K562 (cell line): Measurements from ENCODE around the gene GNB5. TPM values are rescaled to one million over a fixed set of nuclear protein-coding genes. Genes with fewer than 3 reads are reported as not detected.

Experiments used
- ATAC-seq: fragments of 200-7000 bp; cut with Tn5 transposase; 3 replicates; pipeline ENCODE4 v1.9.1; 2020; ENCODE audit warnings: moderate library complexity
- BruUV-seq: library from RNA; stranded (reverse); fragments of 400-500 nt; replicated peaks from 2 replicates; lab custom pipeline; 2021; lab: Mats Ljungman, UMichigan
- CTCF ChIA-PET: fragments of 300-600 bp; formaldehyde crosslinking; extraction: SDS; loops from one replicate; lab custom pipeline; 2021; ENCODE audit warnings: low intra/inter-chr PET ratio; lab: Yijun Ruan, JAX
- POLR2A ChIA-PET: fragments of 300-600, 350-650 bp; sonication (Branson Sonifier 250); formaldehyde crosslinking; extraction: SDS; loops from one replicate; lab custom pipeline; 2021; ENCODE audit warnings: antibody characterized with exemption, inconsistent platforms; lab: Yijun Ruan, JAX
- DNase-seq, 4 experiments: peaks; one replicate each; pipeline versions ENCODE4 v3.0.0 to v3.0.0-alpha.2; 2011 to 2018; ENCODE audit warnings: low spot score in 3 of 4, mixed read lengths in 3 of 4; ENCODE audit errors: extremely low read depth in 1 of 4
- FAIRE-seq: peaks from 2 replicates; lab custom pipeline; 2011; peaks lifted over from hg19 to GRCh38; lab: Jason Lieb, UNC
- H2AFZ ChIP-seq: 2 replicates; pipeline ENCODE4 v1.6.0; 2011; ENCODE audit warnings: low read depth, low read length, control low read depth, inconsistent platforms
- H3K27ac ChIP-seq: fragments of 200-600 bp; 3 replicates; pipeline ENCODE4 v1.8.0; 2011; ENCODE audit warnings: low read depth, mild to moderate bottlenecking, control low read depth, inconsistent platforms, low read length, moderate library complexity, mixed read lengths; ENCODE audit errors: extremely low read depth
- H3K27me3 ChIP-seq, 2 experiments: fragments of 300-600 bp in 1 of 2; 2 replicates in 1 of 2; 3 replicates in 1 of 2; pipeline versions ENCODE4 v1.6.0 to v1.8.0; 2011; ENCODE audit warnings: inconsistent platforms in 2 of 2, low read length in 2 of 2, mild to moderate bottlenecking in 1 of 2, mixed read lengths in 1 of 2, moderate library complexity in 1 of 2; ENCODE audit not compliant: control insufficient read depth in 2 of 2, insufficient read depth in 2 of 2
- H3K36me3 ChIP-seq: fragments of 300-600 bp; 3 replicates; pipeline ENCODE4 v1.8.0; 2011; ENCODE audit warnings: mild to moderate bottlenecking, low read length, inconsistent platforms; ENCODE audit not compliant: control insufficient read depth, insufficient read depth
- H3K4me1 ChIP-seq, 2 experiments: fragments of 200-600 bp in 1 of 2; replicated peaks in 1 of 2; 2 replicates in 1 of 2; 3 replicates in 1 of 2; pipeline versions ENCODE4 v1.5.1 to v1.8.0; 2011; ENCODE audit warnings: inconsistent platforms in 2 of 2, low read length in 2 of 2, mild to moderate bottlenecking in 1 of 2, mixed read lengths in 1 of 2, moderate library complexity in 1 of 2; ENCODE audit not compliant: control insufficient read depth in 2 of 2, insufficient read depth in 2 of 2
- H3K4me2 ChIP-seq: 2 replicates; pipeline ENCODE4 v1.6.1; 2011; ENCODE audit warnings: low read length, control low read depth, inconsistent platforms, mixed read lengths; ENCODE audit not compliant: insufficient read depth
- H3K4me3 ChIP-seq: fragments of 200-600 bp; sonication (generic), shearing (Covaris generic); 2 replicates; pipeline ENCODE4 v1.5.1; 2016; ENCODE audit warnings: control low read depth, inconsistent platforms
- H3K79me2 ChIP-seq: fragments of 200-600 bp; 3 replicates; pipeline ENCODE4 v1.8.0; 2011; ENCODE audit warnings: low read length, inconsistent platforms; ENCODE audit not compliant: control insufficient read depth, insufficient read depth
- H3K9ac ChIP-seq, 2 experiments: 2 replicates each; pipeline versions ENCODE4 v1.6.0 to v1.6.1; 2011; ENCODE audit warnings: low read depth in 2 of 2, low read length in 2 of 2, control low read depth in 1 of 2, inconsistent platforms in 1 of 2, mild to moderate bottlenecking in 1 of 2, mixed read lengths in 1 of 2; ENCODE audit not compliant: insufficient read depth in 1 of 2
- H3K9me1 ChIP-seq: one replicate; pipeline ENCODE4 v1.6.0; 2011; ENCODE audit warnings: inconsistent platforms, mild to moderate bottlenecking, low read length, moderate library complexity; ENCODE audit not compliant: control insufficient read depth, insufficient read depth
- H3K9me3 ChIP-seq: replicated peaks from 2 replicates; pipeline ENCODE4 v1.5.1; 2011; ENCODE audit warnings: low read depth, low read length, inconsistent platforms; ENCODE audit not compliant: control insufficient read depth, insufficient read depth
- H4K20me1 ChIP-seq: replicated peaks from 2 replicates; pipeline ENCODE4 v1.6.1; 2011; ENCODE audit warnings: low read length, inconsistent platforms, mixed read lengths; ENCODE audit not compliant: control insufficient read depth, insufficient read depth
- CC2D1A ChIP-seq: fragments of 450-650 bp; IDR thresholded peaks from 2 replicates; pipeline ENCODE4 v1.6.1; 2017; ENCODE audit warnings: mild to moderate bottlenecking
- HOXB6 ChIP-seq: fragments of 250-450 bp; sonication (Bioruptor Pico); IDR thresholded peaks from 2 replicates; pipeline ENCODE4 v1.5.1; 2022; ENCODE audit warnings: mild to moderate bottlenecking, borderline replicate concordance
- MLX ChIP-seq, 2 experiments: fragments of 450-650 bp in 1 of 2; sonication (generic) in 1 of 2; formaldehyde crosslinking; conservative IDR thresholded peaks; 2 replicates each; pipeline versions ENCODE4 v1.4.0 to v1.8.1; 2020 to 2022; ENCODE audit warnings: mild to moderate bottlenecking in 1 of 2, missing genetic modification reagents in 1 of 2
- RAD21 ChIP-seq, 2 experiments: fragments of 250-450 bp in 1 of 2; fragments of 450-650 bp in 1 of 2; sonication (Bioruptor Pico) in 1 of 2; formaldehyde crosslinking in 1 of 2; IDR thresholded peaks in 1 of 2; conservative IDR thresholded peaks in 1 of 2; 2 replicates each; pipeline versions ENCODE4 v1.4.0 to v1.8.0; 2020 to 2022; ENCODE audit warnings: mild to moderate bottlenecking in 2 of 2, moderate library complexity in 1 of 2
- TRIM28 ChIP-seq: fragments of 450-650 bp; IDR thresholded peaks from 2 replicates; pipeline ENCODE4 v1.6.1; 2017
- ZBED1 ChIP-seq: IDR thresholded peaks from 2 replicates; pipeline ENCODE4 v1.6.1; 2014
- ZNF830 ChIP-seq: fragments of 250-450 bp; sonication (Bioruptor Pico); IDR thresholded peaks from 2 replicates; pipeline ENCODE4 v1.5.0; 2021; ENCODE audit warnings: mild to moderate bottlenecking
- WGBS: fragments of 100-300 bp; shearing (Covaris generic); methylation state at CpG from one replicate; pipeline ENCODE4 v1.1.6; 2016; ENCODE audit warnings: low coverage, mixed read lengths; ENCODE audit not compliant: insufficient coverage; ENCODE audit errors: missing lambda C conversion rate; 5-methylcytosine and 5-hydroxymethylcytosine counted together
- in situ Hi-C: fragments of 300-500 bp; cut with MboI; formaldehyde crosslinking; loops from 4 replicates; pipeline ENCODE4 v1.15.0; 2018; ENCODE audit warnings: inconsistent platforms, mixed read lengths
- intact Hi-C: fragments of 100-400 bp; cut with micrococcal nuclease; formaldehyde crosslinking; loops from 2 replicates; pipeline ENCODE4 v1.14.2; 2022
- polyA plus RNA-seq, 8 experiments: library from polyadenylated mRNA; depleted of rRNA in 4 of 8; stranded (reverse) in 5 of 8; unstranded in 3 of 8; fragments of >200 nt; fragmentation: Nextera tagmentation in 2 of 8; fragmentation: Illumina TruSeq in 1 of 8; extraction: Ambion mirVana in 2 of 8; extraction: Trizol in 1 of 8; gene quantifications; 2 replicates each; pipeline versions ENCODE4 v1.2.1 to v1.2.3, GENCODE V29; 2011 to 2014; ENCODE audit warnings: inconsistent platforms in 1 of 8, missing spikeins in 1 of 8
- total RNA-seq, 7 experiments: library from RNA; depleted of rRNA in 6 of 7; stranded (reverse); fragments of >200 nt in 6 of 7; fragmentation: Illumina TruSeq in 2 of 7; extraction: Trizol in 2 of 7; gene quantifications; 2 replicates each; pipeline versions ENCODE4 v1.2.1 to v1.2.3, GENCODE V29; 2011 to 2021; ENCODE audit warnings: low replicate concordance in 1 of 7

GNB5 gene
- total and polyA plus RNA-seq, 9 of the 15 experiments (the other 6 are each of a cell fraction or from before 2014, with no cell fraction given) = 0.11 to 2.1 (median 0.77) TPM

- no peak overlapping the region for H3K9ac ChIP-seq
- H3K27me3 ChIP-seq = peaks cover 25 to 56% of the 10 kb centered on the region in 2 experiments; a peak in 4 of 5 replicates
- 1% methylated on average over 9 of the region's 9 CpGs for WGBS
- H3K9me3 ChIP-seq = no peaks in the 10 kb centered on the region
- no TSS peak for BruUV-seq
- TF ChIP-seq ZNF830 (CRISPR knock-in tag) = no peak
- no peak for TF ChIP-seq HOXB6 (CRISPR knock-in tag)
- no peak for TF ChIP-seq TRIM28
- TF ChIP-seq RAD21 (CRISPR knock-in tag; conservative IDR thresholded peaks at IDR 0.05 in 1 of 2, IDR thresholded peaks at IDR 0.05 in 1 of 2) = no peak
- no peak for TF ChIP-seq MLX (CRISPR knock-in tag; conservative IDR thresholded peaks at IDR 0.05)
- TF ChIP-seq ZBED1 = no peak
- no peak for TF ChIP-seq CC2D1A
- TF ChIP-seq, all 486 proteins: peak for 0
- Histone ChIP-seq H4K20me1 (no peaks in the 10 kb centered on the region), H2AFZ (no peak overlapping the region), H3K79me2 (no peaks in the 10 kb centered on the region), H3K4me3 (no peak overlapping the region), H3K4me1 (no peaks in the 10 kb centered on the region), H3K36me3 (no peaks in the 10 kb centered on the region), H3K9me1 (no peaks in the 10 kb centered on the region), H3K4me2 (no peak overlapping the region), H3K27ac (no peak overlapping the region)
- DNase-seq (no peak), FAIRE-seq (no peak), ATAC-seq (no peak)
- in situ Hi-C loops (no loop called here), intact Hi-C loops (no loop called here)
- ChIA-PET CTCF (interaction anchor here (0.6 kb wide), 1 partner anchor 60 kb away, joined by 3 read pairs; no protein-coding TSS in a partner anchor), POLR2A (interaction anchor here (1.0 kb wide), 1 partner anchor 74 kb away, joined by 5 read pairs; no protein-coding TSS in a partner anchor)
These were observed 41.0 kb downstream of the GNB5 start for GRCh38 chr15:52150043-52150825.
